Neuronal stem cell (in vitro differentiated cells): ENCODE results near the gene DENND2A.

Experiments
- DNase-seq: peaks from one replicate; pipeline ENCODE4 v3.0.0-alpha.2; 2013; ENCODE audit warnings: low spot score
- H2AFZ ChIP-seq: one replicate; pipeline ENCODE4 v1.6.1; 2013; ENCODE audit warnings: mild to moderate bottlenecking, low read length, inconsistent platforms
- H2AK5ac ChIP-seq: 2 replicates; pipeline ENCODE4 v1.6.1; 2013; ENCODE audit warnings: low read depth, mild to moderate bottlenecking, inconsistent platforms, low read length, moderate library complexity, mixed read lengths
- H2BK120ac ChIP-seq: 2 replicates; pipeline ENCODE4 v1.6.1; 2013; ENCODE audit warnings: low read depth, mild to moderate bottlenecking, inconsistent platforms, low read length, moderate library complexity, mixed read lengths
- H2BK12ac ChIP-seq: one replicate; pipeline ENCODE4 v1.6.1; 2013; ENCODE audit warnings: low read length, inconsistent platforms
- H2BK15ac ChIP-seq: 2 replicates; pipeline ENCODE4 v1.6.1; 2013; ENCODE audit warnings: mild to moderate bottlenecking, low read length, inconsistent platforms, mixed read lengths
- H2BK5ac ChIP-seq: one replicate; pipeline ENCODE4 v1.6.1; 2013; ENCODE audit warnings: inconsistent platforms, mild to moderate bottlenecking, low read length, moderate library complexity
- H3K14ac ChIP-seq: one replicate; pipeline ENCODE4 v1.6.1; 2013; ENCODE audit warnings: low read length, inconsistent platforms
- H3K18ac ChIP-seq: 2 replicates; pipeline ENCODE4 v1.6.1; 2013; ENCODE audit warnings: low read length, inconsistent platforms
- H3K23ac ChIP-seq: 2 replicates; pipeline ENCODE4 v1.6.1; 2013; ENCODE audit warnings: low read depth, mild to moderate bottlenecking, mixed read lengths, low read length, inconsistent platforms; ENCODE audit not compliant: poor library complexity
- H3K27ac ChIP-seq: replicated peaks from 3 replicates; pipeline ENCODE4 v1.5.1; 2013; ENCODE audit warnings: low read length, inconsistent platforms
- H3K27me3 ChIP-seq, 3 experiments: 2 replicates each; pipeline ENCODE4 v1.6.1; 2013; ENCODE audit warnings: low read length in 3 of 3, mild to moderate bottlenecking in 2 of 3, inconsistent platforms in 1 of 3, low read depth in 1 of 3, mixed read lengths in 1 of 3, moderate library complexity in 1 of 3; ENCODE audit not compliant: control insufficient read depth in 3 of 3, insufficient read depth in 3 of 3
- H3K36me3 ChIP-seq, 2 donors: replicated peaks in 1 of 2; 2 replicates each; pipeline ENCODE4 v1.6.1; 2013; ENCODE audit warnings: low read length in 2 of 2; ENCODE audit not compliant: control insufficient read depth in 2 of 2, insufficient read depth in 2 of 2
- H3K4ac ChIP-seq: 2 replicates; pipeline ENCODE4 v1.6.1; 2013; ENCODE audit warnings: inconsistent platforms, mild to moderate bottlenecking, low read length, moderate library complexity
- H3K4me1 ChIP-seq, 2 donors: 1 replicate in 1 of 2; 2 replicates in 1 of 2; pipeline ENCODE4 v1.6.1; 2013; ENCODE audit warnings: low read length in 2 of 2, low read depth in 1 of 2; ENCODE audit not compliant: control insufficient read depth in 2 of 2, insufficient read depth in 1 of 2
- H3K4me2 ChIP-seq: one replicate; pipeline ENCODE4 v1.6.1; 2013; ENCODE audit warnings: mild to moderate bottlenecking, low read length, inconsistent platforms; ENCODE audit not compliant: insufficient read depth, poor library complexity, severe bottlenecking
- H3K4me3 ChIP-seq, 2 donors: 2 replicates each; pipeline ENCODE4 v1.5.1; 2013; ENCODE audit warnings: low read length in 2 of 2, mild to moderate bottlenecking in 2 of 2, inconsistent platforms in 1 of 2, moderate library complexity in 1 of 2
- H3K79me1 ChIP-seq: one replicate; pipeline ENCODE4 v1.6.1; 2013; ENCODE audit warnings: low read depth, mild to moderate bottlenecking, inconsistent platforms, low read length, moderate library complexity
- H3K9ac ChIP-seq: one replicate; pipeline ENCODE4 v1.6.1; 2013; ENCODE audit warnings: mild to moderate bottlenecking, low read depth, low read length, inconsistent platforms; ENCODE audit not compliant: poor library complexity
- H3K9me3 ChIP-seq, 2 donors: replicated peaks in 1 of 2; 2 replicates each; pipeline versions ENCODE3 to v1.6.1; 2013; ENCODE audit warnings: low read length in 2 of 2, mild to moderate bottlenecking in 2 of 2, inconsistent platforms in 1 of 2, low read depth in 1 of 2, mixed read lengths in 1 of 2, moderate library complexity in 1 of 2; ENCODE audit not compliant: control insufficient read depth in 2 of 2, insufficient read depth in 1 of 2
- H4K8ac ChIP-seq: one replicate; pipeline ENCODE4 v1.6.1; 2013; ENCODE audit warnings: low read depth, mild to moderate bottlenecking, inconsistent platforms, low read length, moderate library complexity
- H4K91ac ChIP-seq: one replicate; pipeline ENCODE4 v1.6.1; 2013; ENCODE audit warnings: low read length, low read depth, mild to moderate bottlenecking, inconsistent platforms; ENCODE audit not compliant: poor library complexity
- WGBS, 2 donors: extraction: QIAGEN DNeasy Blood & Tissue Kit; methylation state at CpG; one replicate each; pipeline ENCODE4 v1.1.7; 2013; ENCODE audit warnings: missing lambda C conversion rate in 2 of 2, mixed read lengths in 1 of 2; ENCODE audit not compliant: insufficient read length in 2 of 2, insufficient replicate concordance in 1 of 2; ENCODE audit errors: extremely low coverage in 2 of 2; 5-methylcytosine and 5-hydroxymethylcytosine counted together

The DENND2A gene

DNA sequence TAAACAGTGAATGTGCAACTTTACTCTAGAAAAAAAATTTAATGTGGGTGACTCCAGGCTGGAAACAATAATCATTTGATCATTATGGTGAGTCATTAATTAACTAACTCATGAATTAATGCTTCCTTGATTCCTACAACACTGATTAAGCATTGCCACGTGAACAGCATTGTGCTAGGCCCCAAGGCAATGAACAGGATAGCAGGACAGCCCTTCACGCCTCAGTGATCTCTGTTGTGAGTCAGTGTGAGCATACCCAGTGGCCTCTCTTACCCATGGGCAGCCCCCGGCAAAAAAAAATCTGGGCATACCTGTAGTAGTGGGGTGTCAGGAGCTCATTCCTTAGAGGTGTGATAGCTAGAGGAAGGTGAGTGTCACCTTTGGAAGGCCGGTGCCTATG, 76.0 kb downstream of the DENND2A start:
- no peak overlapping the region for H3K23ac ChIP-seq
- peaks cover 9 to 14% of the 10 kb centered on the region in 2 donors for H3K4me1 ChIP-seq
- H3K9ac ChIP-seq = no peak overlapping the region
- H3K79me1 ChIP-seq = no peaks in the 10 kb centered on the region
- no peak for DNase-seq
- no peak overlapping the region for H2AFZ ChIP-seq
- H2BK15ac ChIP-seq = no peak overlapping the region
- H3K14ac ChIP-seq = no peak overlapping the region
- H3K9me3 ChIP-seq = peaks cover 0 to 1% of the 10 kb centered on the region in 2 donors
- H3K36me3 ChIP-seq = peaks cover 20 to 83% of the 10 kb centered on the region in 2 donors
- H3K4ac ChIP-seq = no peak overlapping the region
- no peak overlapping the region for H2AK5ac ChIP-seq
- H2BK12ac ChIP-seq = no peak overlapping the region
- H3K27ac ChIP-seq = peak overlapping the region; percentile 50
- WGBS, 2 donors = no CpG with 5 or more reads among the region's 4 CpGs
- no peak overlapping the region for H3K4me2 ChIP-seq
- H4K8ac ChIP-seq = no peak overlapping the region
- no peak overlapping the region for H3K4me3 ChIP-seq
- no peak overlapping the region for H2BK120ac ChIP-seq
- no peaks in the 10 kb centered on the region for H3K27me3 ChIP-seq
- H3K18ac ChIP-seq = no peak overlapping the region
- no peak overlapping the region for H2BK5ac ChIP-seq
- H4K91ac ChIP-seq = no peak overlapping the region

DNA sequence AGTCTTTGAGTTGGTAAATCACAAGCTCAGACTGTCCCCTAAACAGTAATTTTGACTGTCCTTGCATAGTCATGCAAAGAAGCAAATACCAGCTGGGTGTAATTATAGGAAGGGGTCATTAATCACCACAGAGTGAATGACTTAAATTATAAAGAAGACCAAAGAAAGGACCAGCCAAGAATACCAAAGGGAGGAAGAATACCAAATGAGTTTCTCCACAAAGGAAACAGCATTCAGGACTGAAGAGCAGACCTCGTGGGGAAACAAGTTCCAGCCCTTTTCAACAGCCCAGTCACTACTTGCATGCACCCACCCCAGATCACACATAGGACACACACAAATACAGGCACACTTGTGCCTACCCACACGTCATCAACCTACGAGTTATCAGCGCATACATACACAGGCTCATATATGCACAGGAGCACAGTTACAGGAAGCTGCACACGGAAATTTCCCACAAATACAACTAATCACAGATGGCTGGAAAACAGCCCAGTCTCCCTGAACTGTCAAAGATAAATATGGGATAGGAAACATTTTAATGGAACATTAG, 77.6 kb downstream of the DENND2A start:
- no peak for DNase-seq
- Histone ChIP-seq H3K23ac (no peak overlapping the region), H3K4me1 (peaks cover 9 to 14% of the 10 kb centered on the region in 2 donors), H3K27me3 (no peaks in the 10 kb centered on the region), H2AFZ (no peak overlapping the region), H3K27ac (peak overlapping the region; percentile 31), H3K4ac (no peak overlapping the region), H4K91ac (no peak overlapping the region), H3K79me1 (no peaks in the 10 kb centered on the region), H3K9ac (no peak overlapping the region), H3K36me3 (peaks cover 19 to 83% of the 10 kb centered on the region in 2 donors), H3K18ac (no peak overlapping the region), H2BK5ac (no peak overlapping the region), H4K8ac (no peak overlapping the region), H2BK120ac (no peak overlapping the region), H2BK15ac (no peak overlapping the region), H2AK5ac (no peak overlapping the region), H3K9me3 (peaks cover 0 to 1% of the 10 kb centered on the region in 2 donors), H3K4me3 (no peak overlapping the region), H3K14ac (no peak overlapping the region), H2BK12ac (no peak overlapping the region), H3K4me2 (no peak overlapping the region)
- whole genome bisulfite sequencing, 2 donors = no CpG with 5 or more reads among the region's 5 CpGs

- no peak overlapping the region for H3K4ac ChIP-seq
- H3K23ac ChIP-seq = no peak overlapping the region
- no CpG with 5 or more reads among the region's 9 CpGs for WGBS, 2 donors
These were observed 81.2 kb downstream of the DENND2A start for GRCh38 chr7:140559410-140559809.

DNA sequence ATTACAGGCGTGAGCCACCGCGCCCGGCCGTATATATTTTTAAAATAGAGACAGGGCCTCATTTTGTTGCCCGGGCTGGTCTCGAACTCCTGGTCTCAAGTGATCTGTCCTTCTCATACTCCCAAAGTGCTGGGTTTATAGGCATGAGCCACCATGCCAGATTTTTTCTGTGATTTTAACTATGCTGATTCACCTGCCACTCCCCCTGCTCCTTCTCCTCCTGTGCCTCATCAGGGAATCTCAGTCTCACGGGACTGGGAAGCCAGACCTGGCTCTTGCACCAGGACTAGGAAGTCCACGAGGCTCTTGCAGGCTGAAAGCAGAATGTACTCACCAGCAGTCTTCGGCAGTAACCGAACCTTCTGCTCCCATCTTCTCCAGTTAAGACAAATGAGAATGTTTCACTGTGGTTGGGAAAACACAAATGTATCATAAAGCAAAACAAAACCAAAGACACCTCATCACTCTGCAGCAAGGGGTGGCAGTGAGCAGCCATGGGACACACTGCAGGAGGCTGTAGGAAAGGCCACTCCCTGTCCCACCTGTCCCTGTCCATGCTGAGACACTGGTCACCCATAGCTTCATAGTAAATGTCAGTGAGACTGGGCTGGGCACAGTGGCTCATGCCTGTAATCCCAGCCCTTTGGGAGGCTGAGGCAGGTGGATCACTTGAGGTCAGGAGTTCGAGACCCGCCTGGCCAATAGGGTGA, 82.6 kb downstream of the DENND2A start:
- Histone ChIP-seq H3K4me2 (no peak overlapping the region), H4K8ac (no peak overlapping the region), H3K23ac (no peak overlapping the region), H2BK15ac (no peak overlapping the region), H2AK5ac (no peak overlapping the region), H3K79me1 (no peaks in the 10 kb centered on the region), H3K14ac (no peak overlapping the region), H3K4me3 (no peak overlapping the region), H3K9ac (no peak overlapping the region), H4K91ac (no peak overlapping the region), H3K9me3 (no peaks in the 10 kb centered on the region), H2BK12ac (no peak overlapping the region), H3K4me1 (peaks cover under 1 to 4% of the 10 kb centered on the region in 2 donors), H3K27me3 (no peaks in the 10 kb centered on the region), H2BK5ac (no peak overlapping the region), H3K36me3 (peaks cover 19 to 78% of the 10 kb centered on the region in 2 donors), H3K4ac (no peak overlapping the region), H3K27ac (no peak overlapping the region), H2BK120ac (no peak overlapping the region), H3K18ac (no peak overlapping the region), H2AFZ (no peak overlapping the region)
- no CpG with 5 or more reads among the region's 13 CpGs for WGBS, 2 donors
- no peak for DNase-seq

More at GRCh38 chr7:140559410-140559809, 81.2 kb downstream of the DENND2A start:
- H3K36me3 ChIP-seq = peaks cover 20 to 81% of the 10 kb centered on the region in 2 donors
- no peak overlapping the region for H4K91ac ChIP-seq
- H3K4me1 ChIP-seq = peaks cover 3 to 10% of the 10 kb centered on the region in 2 donors
- no peak overlapping the region for H3K14ac ChIP-seq
- no peak overlapping the region for H2AK5ac ChIP-seq
- H2BK120ac ChIP-seq = no peak overlapping the region
- no peaks in the 10 kb centered on the region for H3K9me3 ChIP-seq
- H2AFZ ChIP-seq = no peak overlapping the region
- no peak overlapping the region for H2BK12ac ChIP-seq
- no peaks in the 10 kb centered on the region for H3K79me1 ChIP-seq
- no peak overlapping the region for H2BK15ac ChIP-seq
- no peak overlapping the region for H4K8ac ChIP-seq
- H3K9ac ChIP-seq = no peak overlapping the region
- no peak overlapping the region for H3K4me2 ChIP-seq
- H3K18ac ChIP-seq = no peak overlapping the region
- no peak overlapping the region for H3K4me3 ChIP-seq
- H3K27me3 ChIP-seq = no peaks in the 10 kb centered on the region
- no peak overlapping the region for H3K27ac ChIP-seq
- DNase-seq = no peak
- H2BK5ac ChIP-seq = no peak overlapping the region
